HepG2 (cell line): Measurements from ENCODE around the gene NOP14. TPM values are rescaled to one million over a fixed set of nuclear protein-coding genes. Genes with fewer than 3 reads are reported as not detected.
A peak's percentile ranks its signal among the peaks of the same experiment; 100 is the strongest.

Experiments
- ATAC-seq: fragments of 200-7000 bp; cut with Tn5 transposase; 3 replicates; pipeline ENCODE4 v1.9.1; 2020; ENCODE audit warnings: mild to moderate bottlenecking, moderate library complexity
- BruUV-seq: library from RNA; stranded (reverse); fragments of 400-500 nt; replicated peaks from 2 replicates; lab custom pipeline; 2021; lab: Mats Ljungman, UMichigan
- CTCF ChIA-PET: fragments of 300-600 bp; formaldehyde crosslinking; extraction: SDS; loops from one replicate; lab custom pipeline; 2021; ENCODE audit warnings: low total read pairs, inconsistent platforms, low intra/inter-chr PET ratio; lab: Yijun Ruan, JAX
- POLR2A ChIA-PET: fragments of 350-600 bp; sonication (Branson Sonifier 250); formaldehyde crosslinking; loops from one replicate; lab custom pipeline; 2020; ENCODE audit warnings: antibody characterized with exemption, inconsistent platforms; lab: Yijun Ruan, JAX
- DNase-seq: peaks from one replicate; pipeline ENCODE4 v3.0.0-alpha.2; 2015; ENCODE audit warnings: low spot score
- FAIRE-seq: peaks from 3 replicates; lab custom pipeline; 2011; peaks lifted over from hg19 to GRCh38; lab: Jason Lieb, UNC
- H2AFZ ChIP-seq: one replicate; pipeline ENCODE4 v1.6.1; 2011; ENCODE audit warnings: low read length, inconsistent platforms
- H3K27ac ChIP-seq: fragments of 300-600 bp; 3 replicates; pipeline ENCODE4 v1.8.0; 2011; ENCODE audit warnings: mixed run types, mild to moderate bottlenecking, mixed read lengths, low read length, inconsistent platforms; ENCODE audit not compliant: insufficient read depth; ENCODE audit errors: extremely low read length
- H3K27me3 ChIP-seq, 2 experiments: fragments of 200-600 bp in 1 of 2; 2 replicates in 1 of 2; 3 replicates in 1 of 2; pipeline versions ENCODE4 v1.6.0 to v1.8.0; 2011; ENCODE audit warnings: low read length in 2 of 2, mild to moderate bottlenecking in 2 of 2, moderate library complexity in 2 of 2, inconsistent platforms in 1 of 2; ENCODE audit not compliant: insufficient read depth in 2 of 2, control insufficient read depth in 1 of 2
- H3K36me3 ChIP-seq, 2 experiments: fragments of 200-600 bp in 1 of 2; replicated peaks in 1 of 2; 2 replicates in 1 of 2; 3 replicates in 1 of 2; pipeline versions ENCODE4 v1.5.1 to v1.8.0; 2011; ENCODE audit warnings: low read length in 2 of 2, inconsistent platforms in 1 of 2; ENCODE audit not compliant: insufficient read depth in 2 of 2, control insufficient read depth in 1 of 2
- H3K4me1 ChIP-seq: 2 replicates; pipeline ENCODE4 v1.5.1; 2012; ENCODE audit warnings: low read length, inconsistent platforms; ENCODE audit not compliant: insufficient read depth
- H3K4me2 ChIP-seq: 2 replicates; pipeline ENCODE4 v1.6.0; 2011; ENCODE audit warnings: low read depth, low read length, inconsistent platforms
- H3K4me3 ChIP-seq, 3 experiments: fragments of 200-600 bp in 1 of 3; sonication (generic), shearing (Covaris generic) in 1 of 3; replicated peaks in 1 of 3; 2 replicates each; pipeline ENCODE4 v1.5.1; 2011 to 2016; ENCODE audit warnings: low read length in 3 of 3, inconsistent platforms in 2 of 3, low read depth in 2 of 3, mild to moderate bottlenecking in 2 of 3, control low read depth in 1 of 3, mixed read lengths in 1 of 3; ENCODE audit not compliant: insufficient read depth in 1 of 3
- H3K79me2 ChIP-seq: one replicate; pipeline ENCODE4 v1.6.1; 2011; ENCODE audit warnings: low read length, inconsistent platforms; ENCODE audit not compliant: insufficient read depth
- H3K9ac ChIP-seq: 2 replicates; pipeline ENCODE4 v1.6.0; 2011; ENCODE audit warnings: mild to moderate bottlenecking, low read depth, low read length, inconsistent platforms; ENCODE audit not compliant: insufficient read depth
- H3K9me3 ChIP-seq: 2 replicates; pipeline ENCODE4 v1.5.1; 2012; ENCODE audit warnings: mild to moderate bottlenecking, low read length
- H4K20me1 ChIP-seq: 2 replicates; pipeline ENCODE4 v1.6.0; 2011; ENCODE audit warnings: inconsistent platforms, mild to moderate bottlenecking, low read length, moderate library complexity; ENCODE audit not compliant: insufficient read depth
- ADNP ChIP-seq: sonication (generic); formaldehyde crosslinking; IDR thresholded peaks from 2 replicates; pipeline ENCODE4 v1.4.0; 2020; ENCODE audit warnings: missing genetic modification reagents
- ARNTL ChIP-seq: sonication (generic); formaldehyde crosslinking; IDR thresholded peaks from 2 replicates; pipeline ENCODE4 v1.4.0; 2020; ENCODE audit warnings: mild to moderate bottlenecking, missing genetic modification reagents
- WGBS: methylation state at CpG from one replicate; pipeline ENCODE4 v1.1.6; 2017; ENCODE audit warnings: low lambda C conversion rate; 5-methylcytosine and 5-hydroxymethylcytosine counted together
- in situ Hi-C: cut with HindIII; loops from 2 replicates; pipeline ENCODE4 v1.10.0; 2017; ENCODE audit warnings: low pct_unique_long_range_greater_than_20kb; ENCODE audit not compliant: extremely low pct_ligation_motif_present
- intact Hi-C: fragments of 100-400 bp; cut with micrococcal nuclease; formaldehyde crosslinking; loops from one replicate; pipeline ENCODE4 v1.10.0; 2022; ENCODE audit not compliant: unreplicated experiment
- polyA plus RNA-seq, 8 experiments: library from polyadenylated mRNA; depleted of rRNA in 3 of 8; stranded (reverse) in 7 of 8; unstranded in 1 of 8; fragments of >200 nt; fragmentation: Illumina TruSeq in 4 of 8; extraction: Trizol in 4 of 8; gene quantifications; 2 replicates each; pipeline versions ENCODE4 v1.2.1 to v1.2.3, GENCODE V29; 2011 to 2016; ENCODE audit warnings: low read depth in 4 of 8, missing spikeins in 1 of 8, mixed read lengths in 1 of 8; ENCODE audit not compliant: insufficient read depth in 1 of 8
- total RNA-seq, 5 experiments: library from RNA; depleted of rRNA; stranded (reverse); fragments of >200 nt; fragmentation: Illumina TruSeq; extraction: Trizol; gene quantifications; 2 replicates each; pipeline ENCODE4 v1.2.3, GENCODE V29; 2016; ENCODE audit warnings: low read depth in 1 of 5
- TF ChIP-seq, protein P1 (sequence below): sonication (generic); formaldehyde crosslinking; IDR thresholded peaks from 2 replicates; pipeline ENCODE4 v1.8.0; 2022; ENCODE audit warnings: missing genetic modification reagents, mild to moderate bottlenecking, moderate library complexity, borderline replicate concordance
- TF ChIP-seq, protein P2 (sequence below): sonication (generic); formaldehyde crosslinking; IDR thresholded peaks from 2 replicates; pipeline ENCODE4 v1.5.0; 2020; ENCODE audit warnings: missing genetic modification reagents

NOP14 gene
- total and polyA plus RNA-seq, 2 of the 13 experiments (the other 11 are each of a cell fraction or from before 2014, with no cell fraction given) = 6.9 to 47.9 TPM

DNA sequence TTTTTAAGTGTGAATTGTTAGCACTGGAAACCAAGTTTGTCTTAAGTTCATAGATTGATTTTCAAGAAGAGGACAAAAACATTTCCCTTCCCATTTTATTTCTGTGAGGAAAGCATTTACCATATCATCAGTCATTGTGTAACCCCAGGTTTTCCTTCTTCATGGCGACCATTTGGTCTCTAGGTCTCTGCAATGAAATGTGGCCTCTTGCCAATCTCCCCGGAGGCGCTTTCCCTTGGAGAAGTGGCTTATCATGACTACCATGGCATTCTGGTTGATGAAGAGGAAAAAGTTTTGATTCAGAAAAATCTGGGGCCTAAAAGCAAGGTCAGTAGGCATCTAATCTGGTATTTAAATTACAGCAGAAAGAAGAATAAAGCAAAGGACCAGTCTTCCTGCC, 65.2 kb downstream of the NOP14 start (continued):
- TF ChIP-seq ARNTL (CRISPR knock-in tag) = no peak
- TF ChIP-seq, protein P1, sequence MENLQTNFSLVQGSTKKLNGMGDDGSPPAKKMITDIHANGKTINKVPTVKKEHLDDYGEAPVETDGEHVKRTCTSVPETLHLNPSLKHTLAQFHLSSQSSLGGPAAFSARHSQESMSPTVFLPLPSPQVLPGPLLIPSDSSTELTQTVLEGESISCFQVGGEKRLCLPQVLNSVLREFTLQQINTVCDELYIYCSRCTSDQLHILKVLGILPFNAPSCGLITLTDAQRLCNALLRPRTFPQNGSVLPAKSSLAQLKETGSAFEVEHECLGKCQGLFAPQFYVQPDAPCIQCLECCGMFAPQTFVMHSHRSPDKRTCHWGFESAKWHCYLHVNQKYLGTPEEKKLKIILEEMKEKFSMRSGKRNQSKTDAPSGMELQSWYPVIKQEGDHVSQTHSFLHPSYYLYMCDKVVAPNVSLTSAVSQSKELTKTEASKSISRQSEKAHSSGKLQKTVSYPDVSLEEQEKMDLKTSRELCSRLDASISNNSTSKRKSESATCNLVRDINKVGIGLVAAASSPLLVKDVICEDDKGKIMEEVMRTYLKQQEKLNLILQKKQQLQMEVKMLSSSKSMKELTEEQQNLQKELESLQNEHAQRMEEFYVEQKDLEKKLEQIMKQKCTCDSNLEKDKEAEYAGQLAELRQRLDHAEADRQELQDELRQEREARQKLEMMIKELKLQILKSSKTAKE (CRISPR knock-in tag) = no peak
- TF ChIP-seq, protein P2, sequence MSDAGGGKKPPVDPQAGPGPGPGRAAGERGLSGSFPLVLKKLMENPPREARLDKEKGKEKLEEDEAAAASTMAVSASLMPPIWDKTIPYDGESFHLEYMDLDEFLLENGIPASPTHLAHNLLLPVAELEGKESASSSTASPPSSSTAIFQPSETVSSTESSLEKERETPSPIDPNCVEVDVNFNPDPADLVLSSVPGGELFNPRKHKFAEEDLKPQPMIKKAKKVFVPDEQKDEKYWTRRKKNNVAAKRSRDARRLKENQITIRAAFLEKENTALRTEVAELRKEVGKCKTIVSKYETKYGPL (CRISPR knock-in tag) = no peak

DNA sequence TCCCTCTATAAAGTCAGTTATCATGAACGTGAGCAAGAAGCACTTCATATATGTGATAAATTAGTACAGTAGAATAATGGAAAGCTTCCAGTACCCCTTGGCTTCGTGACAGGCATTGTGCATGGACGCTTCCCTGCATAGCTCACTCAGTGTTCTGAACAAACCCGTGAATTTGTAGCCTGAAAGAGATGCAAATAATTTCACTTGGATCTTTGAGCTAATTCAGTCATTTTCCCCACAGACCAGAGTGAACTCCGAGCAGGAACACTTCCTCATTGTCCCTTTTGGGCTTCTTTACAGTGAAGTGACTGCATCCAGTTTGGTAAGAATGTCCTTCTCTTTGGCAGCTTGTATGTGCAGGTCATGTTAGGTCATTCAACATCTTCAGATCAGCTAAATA, 69.4 kb downstream of the NOP14 start:
- WGBS = 97% methylated on average over 5 of the region's 5 CpGs
- Histone ChIP-seq H3K4me2 (no peak overlapping the region), H3K9me3 (no peaks in the 10 kb centered on the region), H3K79me2 (no peaks in the 10 kb centered on the region), H3K4me3 (no peak overlapping the region), H2AFZ (no peak overlapping the region), H3K27me3 (no peaks in the 10 kb centered on the region), H3K4me1 (no peaks in the 10 kb centered on the region), H3K36me3 (peaks cover 27 to 53% of the 10 kb centered on the region in 2 experiments), H3K27ac (no peak overlapping the region), H4K20me1 (no peaks in the 10 kb centered on the region), H3K9ac (no peak overlapping the region)
- FAIRE-seq (peak; percentile 36), DNase-seq (no peak), ATAC-seq (no peak)
- no TSS peak for BruUV-seq
- POLR2A ChIA-PET = no interaction called here
- in situ Hi-C loops = no loop called here
- no peak for TF ChIP-seq ADNP (CRISPR knock-in tag)
- intact Hi-C loops = no loop called here
- CTCF ChIA-PET = no interaction called here
